PC-3 (cell line): ENCODE measurements around the gene PREX1. TPM values are rescaled to one million over a fixed set of nuclear protein-coding genes. Genes with fewer than 3 reads are reported as not detected.

Experiments used
- ATAC-seq: fragments of 200-7000 bp; cut with Tn5 transposase; 2 replicates; pipeline ENCODE4 v1.9.1; 2020; ENCODE audit warnings: mild to moderate bottlenecking, moderate library complexity
- BruUV-seq: library from RNA; stranded (reverse); fragments of 400-500 nt; replicated peaks from 2 replicates; lab custom pipeline; 2021; lab: Mats Ljungman, UMichigan
- CTCF ChIA-PET: fragments of 300-600 bp; sonication (Branson Sonifier 250); formaldehyde crosslinking; loops from one replicate; lab custom pipeline; 2022; ENCODE audit warnings: antibody characterized with exemption; lab: Charles Lee
- POLR2A ChIA-PET: fragments of 300-600 bp; sonication (Branson Sonifier 250); formaldehyde crosslinking; loops from one replicate; lab custom pipeline; 2022; ENCODE audit warnings: antibody characterized with exemption; ENCODE audit not compliant: unreplicated experiment; lab: Charles Lee
- DNase-seq: peaks from one replicate; pipeline ENCODE4 v3.0.0-alpha.2; 2015
- H2AFZ ChIP-seq: fragments of 300-600 bp; sonication (generic); 2 replicates; pipeline ENCODE4 v1.6.0; 2016; ENCODE audit warnings: antibody characterized with exemption, low read length
- H3F3A ChIP-seq: fragments of 300-600 bp; sonication (generic); one replicate; pipeline ENCODE4 v1.6.0; 2017; ENCODE audit warnings: antibody characterized with exemption, low read length, control low read depth, mild to moderate bottlenecking; ENCODE audit not compliant: unreplicated experiment
- H3K27ac ChIP-seq: fragments of 300-600 bp; sonication (generic); 2 replicates; pipeline ENCODE4 v1.5.1; 2016; ENCODE audit warnings: mild to moderate bottlenecking, low read length
- H3K27me3 ChIP-seq: fragments of 300-600 bp; sonication (generic); 2 replicates; pipeline ENCODE4 v1.6.1; 2016; ENCODE audit warnings: low read length, mixed read lengths
- H3K36me3 ChIP-seq: fragments of 300-600 bp; sonication (generic); 2 replicates; pipeline ENCODE4 v1.6.1; 2016; ENCODE audit warnings: low read depth, mixed run types, low read length, mixed read lengths
- H3K4me1 ChIP-seq: fragments of 300-600 bp; sonication (generic); 2 replicates; pipeline ENCODE4 v1.5.1; 2016; ENCODE audit warnings: low read length; ENCODE audit not compliant: insufficient read depth
- H3K4me2 ChIP-seq: fragments of 300-600 bp; sonication (generic); 2 replicates; pipeline ENCODE4 v1.6.0; 2016; ENCODE audit warnings: low read length
- H3K4me3 ChIP-seq: fragments of 300-600 bp; sonication (generic); 2 replicates; pipeline ENCODE4 v1.5.1; 2016; ENCODE audit warnings: mild to moderate bottlenecking, low read length, mixed read lengths
- H3K79me2 ChIP-seq: fragments of 300-600 bp; sonication (generic); 2 replicates; pipeline ENCODE4 v1.6.1; 2017; ENCODE audit warnings: low read length, mixed read lengths
- H3K9ac ChIP-seq: fragments of 300-600 bp; sonication (generic); 2 replicates; pipeline ENCODE4 v1.6.0; 2016; ENCODE audit warnings: mild to moderate bottlenecking, low read length
- H3K9me2 ChIP-seq: fragments of 300-600 bp; sonication (generic); replicated peaks from 2 replicates; pipeline ENCODE4 v1.6.1; 2016; ENCODE audit warnings: mixed run types, low read length, mixed read lengths
- H3K9me3 ChIP-seq: fragments of 300-600 bp; sonication (generic); 2 replicates; pipeline ENCODE4 v1.6.1; 2016; ENCODE audit warnings: low read length, mixed read lengths
- H4K20me1 ChIP-seq: fragments of 300-600 bp; sonication (generic); 2 replicates; pipeline ENCODE4 v1.6.1; 2016; ENCODE audit warnings: low read length, mixed read lengths
- CTCF ChIP-seq: fragments of 300-600 bp; sonication (generic); conservative IDR thresholded peaks from 2 replicates; pipeline ENCODE4 v1.5.1; 2017; ENCODE audit warnings: antibody characterized with exemption, low read depth, mild to moderate bottlenecking, low read length
- EZH2 ChIP-seq: fragments of 300-600 bp; sonication (generic); IDR thresholded peaks from one replicate; pipeline ENCODE4 v1.6.1; 2017; ENCODE audit warnings: antibody characterized with exemption, mild to moderate bottlenecking, low read length; ENCODE audit not compliant: unreplicated experiment
- EZH2phosphoT487 ChIP-seq: fragments of 300-600 bp; sonication (generic); IDR thresholded peaks from 2 replicates; pipeline ENCODE4 v1.6.1; 2018; ENCODE audit warnings: mild to moderate bottlenecking, antibody characterized with exemption, low read length, borderline replicate concordance
- intact Hi-C: fragments of 100-400 bp; cut with micrococcal nuclease; formaldehyde crosslinking; loops from 2 replicates; pipeline ENCODE4 v1.9.0; 2023
- total RNA-seq: library from RNA; depleted of rRNA; stranded (reverse); fragments of >200 nt; gene quantifications from 2 replicates; pipeline ENCODE4 v1.2.3, GENCODE V29; 2014

Gene PREX1
- total RNA-seq, 1 experiment from 2014 or later: 22.1 TPM

- intact Hi-C loops: no loop called here
- no peak overlapping the region for H3K27ac ChIP-seq
- DNase-seq (no peak), ATAC-seq (no peak)
- no peaks in the 10 kb centered on the region for H3F3A ChIP-seq
- ChIA-PET CTCF (no interaction called here), POLR2A (interaction anchor here (0.6 kb wide), 1 partner anchor 197 kb away, joined by 4 read pairs; no protein-coding TSS in a partner anchor)
- no peaks in the 10 kb centered on the region for H3K9me3 ChIP-seq
- no peak overlapping the region for H3K4me2 ChIP-seq
- no peak overlapping the region for H3K4me3 ChIP-seq
- H3K4me1 ChIP-seq: peaks cover 17% of the 10 kb centered on the region
- H4K20me1 ChIP-seq: no peaks in the 10 kb centered on the region
- no peaks in the 10 kb centered on the region for H3K27me3 ChIP-seq
- H3K9ac ChIP-seq: no peak overlapping the region
- H3K36me3 ChIP-seq: no peaks in the 10 kb centered on the region
- no peak overlapping the region for H2AFZ ChIP-seq
- TF ChIP-seq CTCF (no peak), EZH2 (no peak), EZH2phosphoT487 (no peak)
- no peaks in the 10 kb centered on the region for H3K9me2 ChIP-seq
- H3K79me2 ChIP-seq: no peaks in the 10 kb centered on the region
- BruUV-seq: no TSS peak
Observed at GRCh38 chr20:48849779-48850178, 22.0 kb upstream of the PREX1 start.

- no peak overlapping the region for H3K9ac ChIP-seq
- no TSS peak for BruUV-seq
- no peaks in the 10 kb centered on the region for H3K36me3 ChIP-seq
- no peaks in the 10 kb centered on the region for H3K79me2 ChIP-seq
- DNase-seq: no peak
- H2AFZ ChIP-seq: no peak overlapping the region
- H3K4me3 ChIP-seq: no peak overlapping the region
- no peaks in the 10 kb centered on the region for H3K9me2 ChIP-seq
- CTCF ChIA-PET: interaction anchor here (0.6 kb wide), 1 partner anchor 55 kb away, joined by 5 read pairs; no protein-coding TSS in a partner anchor
- H3K27ac ChIP-seq: no peak overlapping the region
- no peaks in the 10 kb centered on the region for H4K20me1 ChIP-seq
- ATAC-seq: no peak
- TF ChIP-seq EZH2 (no peak), CTCF (no peak), EZH2phosphoT487 (no peak)
- no peak overlapping the region for H3K4me2 ChIP-seq
- no peaks in the 10 kb centered on the region for H3F3A ChIP-seq
- no peaks in the 10 kb centered on the region for H3K9me3 ChIP-seq
- H3K4me1 ChIP-seq: peaks cover 21% of the 10 kb centered on the region
- intact Hi-C loops: no loop called here
- no peaks in the 10 kb centered on the region for H3K27me3 ChIP-seq
- POLR2A ChIA-PET: no interaction called here
Observed at GRCh38 chr20:48849299-48849698, 21.5 kb upstream of the PREX1 start.

- no TSS peak for BruUV-seq
- ChIA-PET CTCF (no interaction called here), POLR2A (no interaction called here)
Observed at GRCh38 chr20:48847498-48848205, 19.9 kb upstream of the PREX1 start.

More at GRCh38 chr20:48847498-48848205, 19.9 kb upstream of the PREX1 start:
- H3K9ac ChIP-seq: no peak overlapping the region
- ATAC-seq: no peak
- no peak for DNase-seq
- no peaks in the 10 kb centered on the region for H3K9me2 ChIP-seq
- TF ChIP-seq EZH2phosphoT487: no peak
- TF ChIP-seq CTCF: no peak
- no peak for TF ChIP-seq EZH2
- H3K4me1 ChIP-seq: peaks cover 22% of the 10 kb centered on the region
- no peaks in the 10 kb centered on the region for H3K36me3 ChIP-seq
- H3K27me3 ChIP-seq: no peaks in the 10 kb centered on the region
- no peak overlapping the region for H3K4me3 ChIP-seq
- intact Hi-C loops: no loop called here
- no peak overlapping the region for H3K4me2 ChIP-seq
- no peak overlapping the region for H2AFZ ChIP-seq
- no peaks in the 10 kb centered on the region for H3F3A ChIP-seq
- no peaks in the 10 kb centered on the region for H3K9me3 ChIP-seq
- no peaks in the 10 kb centered on the region for H4K20me1 ChIP-seq
- no peaks in the 10 kb centered on the region for H3K79me2 ChIP-seq
- no peak overlapping the region for H3K27ac ChIP-seq
